ENCODE results near the gene ZFAND3.
A peak's percentile ranks its signal among the peaks of the same experiment; 100 is the strongest.

The ZFAND3 gene

GRCh38 chr6:38065734-38066305, 246.3 kb downstream of the ZFAND3 start:
- 0 out of 22 replicates have a peak overlapping the region, but pooled peaks of 1 of the 11 experiments have one; percentile 3 for H3K4me2 ChIP-seq
- no peak overlapping the region for H3K9ac ChIP-seq
- no peak overlapping the region for H3K27ac ChIP-seq
- H3K4me1 ChIP-seq = peaks cover 0 to 12% (median 5%) of the 10 kb centered on the region in 10 experiments; a peak in 7 of 20 replicates
- no peak for TF ChIP-seq Cebpa-rat (IDR thresholded peaks at IDR 0.05)
- no peaks in the 10 kb centered on the region for H3K27me3 ChIP-seq
- H3K4me3 ChIP-seq = no peak overlapping the region
- no peaks in the 10 kb centered on the region for H3K9me3 ChIP-seq (replicated peaks in 1 of 11)
- H3K36me3 ChIP-seq = peaks cover 48 to 82% (median 62%) of the 10 kb centered on the region in 11 experiments
- H4K20me1 ChIP-seq = peaks cover 15 to 99% (median 56%) of the 10 kb centered on the region in 11 experiments; a peak in 16 of 22 replicates

- H3K4me2 ChIP-seq = peak overlapping the region in 1 of 11 experiments; percentile 17; a peak in 1 of 22 replicates
- H3K4me1 ChIP-seq = peaks cover 0 to 12% (median 5%) of the 10 kb centered on the region in 10 experiments; a peak in 7 of 20 replicates
- no peak overlapping the region for H3K4me3 ChIP-seq
- H4K20me1 ChIP-seq = peaks cover 15 to 99% (median 55%) of the 10 kb centered on the region in 11 experiments; a peak in 16 of 22 replicates
- H3K9ac ChIP-seq = no peak overlapping the region
- H3K27ac ChIP-seq = no peak overlapping the region; a peak in 1 of 22 replicates
- H3K27me3 ChIP-seq = no peaks in the 10 kb centered on the region
- no peak for TF ChIP-seq Cebpa-rat (IDR thresholded peaks at IDR 0.05)
- peaks cover 38 to 66% (median 50%) of the 10 kb centered on the region in 11 experiments for H3K36me3 ChIP-seq
- no peaks in the 10 kb centered on the region for H3K9me3 ChIP-seq (replicated peaks in 1 of 11)
Measured at GRCh38 chr6:38067263-38067980, 247.9 kb downstream of the ZFAND3 start.

GRCh38 chr6:38068854-38069590, 249.5 kb downstream of the ZFAND3 start:
- H3K27ac ChIP-seq = no peak overlapping the region
- no peak overlapping the region for H3K4me2 ChIP-seq
- H3K9ac ChIP-seq = no peak overlapping the region
- peaks cover 0 to 5% (median 0%) of the 10 kb centered on the region in 11 experiments; a peak in 2 of 22 replicates for H3K9me3 ChIP-seq (replicated peaks in 1 of 11)
- H3K27me3 ChIP-seq = no peaks in the 10 kb centered on the region
- H3K4me1 ChIP-seq = peaks cover 0 to 12% (median 5%) of the 10 kb centered on the region in 10 experiments; a peak in 7 of 20 replicates
- H3K36me3 ChIP-seq = peaks cover 22 to 60% (median 43%) of the 10 kb centered on the region in 11 experiments
- peaks cover 15 to 100% (median 47%) of the 10 kb centered on the region in 11 experiments; a peak in 16 of 22 replicates for H4K20me1 ChIP-seq
- no peak overlapping the region for H3K4me3 ChIP-seq
- TF ChIP-seq Cebpa-rat (IDR thresholded peaks at IDR 0.05) = no peak

- 0 out of 20 replicates have a peak, but pooled peaks cover 0 to 7% (median 0%) of the 10 kb centered on the region in 10 experiments for H3K4me1 ChIP-seq
- H3K4me3 ChIP-seq = no peak overlapping the region
- TF ChIP-seq Cebpa-rat (IDR thresholded peaks at IDR 0.05) = no peak
- no peaks in the 10 kb centered on the region for H3K27me3 ChIP-seq
- H3K36me3 ChIP-seq = peaks cover 24 to 88% (median 48%) of the 10 kb centered on the region in 11 experiments; a peak in 20 of 22 replicates
- no peak overlapping the region for H3K27ac ChIP-seq
- no peak overlapping the region for H3K9ac ChIP-seq
- H3K9me3 ChIP-seq (replicated peaks in 1 of 11) = peaks cover 0 to 12% (median 7%) of the 10 kb centered on the region in 11 experiments; a peak in 11 of 22 replicates
- no peak overlapping the region for H3K4me2 ChIP-seq
- peaks cover 0 to 97% (median 17%) of the 10 kb centered on the region in 11 experiments; a peak in 14 of 22 replicates for H4K20me1 ChIP-seq
Measured at GRCh38 chr6:38077488-38078030, 258.0 kb downstream of the ZFAND3 start.

GRCh38 chr6:38078671-38079070, 259.1 kb downstream of the ZFAND3 start:
- Histone ChIP-seq H3K4me3 (no peak overlapping the region), H3K4me2 (no peak overlapping the region), H3K9me3 (replicated peaks in 1 of 11) (peaks cover 0 to 11% (median 7%) of the 10 kb centered on the region in 11 experiments; a peak in 11 of 22 replicates), H3K27me3 (no peaks in the 10 kb centered on the region), H3K4me1 (0 out of 20 replicates have a peak, but pooled peaks cover 0 to 7% (median 0%) of the 10 kb centered on the region in 10 experiments), H3K9ac (no peak overlapping the region), H4K20me1 (peaks cover 0 to 96% (median 17%) of the 10 kb centered on the region in 11 experiments; a peak in 14 of 22 replicates), H3K27ac (no peak overlapping the region), H3K36me3 (peaks cover 34 to 88% (median 59%) of the 10 kb centered on the region in 11 experiments)
- TF ChIP-seq Cebpa-rat (IDR thresholded peaks at IDR 0.05) = no peak

- Histone ChIP-seq H3K27ac (no peak overlapping the region), H3K9ac (no peak overlapping the region), H3K4me1 (0 out of 20 replicates have a peak, but pooled peaks cover 0 to 7% (median 0%) of the 10 kb centered on the region in 10 experiments), H3K36me3 (peaks cover 34 to 88% (median 62%) of the 10 kb centered on the region in 11 experiments), H3K27me3 (no peaks in the 10 kb centered on the region), H4K20me1 (peaks cover 0 to 97% (median 17%) of the 10 kb centered on the region in 11 experiments; a peak in 14 of 22 replicates), H3K4me3 (no peak overlapping the region), H3K4me2 (no peak overlapping the region), H3K9me3 (replicated peaks in 1 of 11) (peaks cover 0 to 11% (median 7%) of the 10 kb centered on the region in 11 experiments; a peak in 11 of 22 replicates)
- TF ChIP-seq Cebpa-rat (IDR thresholded peaks at IDR 0.05) = no peak
Measured at GRCh38 chr6:38079107-38079506, 259.6 kb downstream of the ZFAND3 start.

- H4K20me1 ChIP-seq = peaks cover 0 to 98% (median 17%) of the 10 kb centered on the region in 11 experiments; a peak in 14 of 22 replicates
- H3K36me3 ChIP-seq = peaks cover 32 to 88% (median 62%) of the 10 kb centered on the region in 11 experiments
- 0 out of 20 replicates have a peak, but pooled peaks cover 0 to 7% (median 0%) of the 10 kb centered on the region in 10 experiments for H3K4me1 ChIP-seq
- H3K9me3 ChIP-seq (replicated peaks in 1 of 11) = peaks cover 0 to 8% (median 4%) of the 10 kb centered on the region in 11 experiments; a peak in 11 of 22 replicates
- H3K9ac ChIP-seq = no peak overlapping the region
- TF ChIP-seq Cebpa-rat (IDR thresholded peaks at IDR 0.05) = no peak
- no peak overlapping the region for H3K4me2 ChIP-seq
- H3K27ac ChIP-seq = no peak overlapping the region
- H3K27me3 ChIP-seq = no peaks in the 10 kb centered on the region
- no peak overlapping the region for H3K4me3 ChIP-seq
Measured at GRCh38 chr6:38079537-38079936, 260.0 kb downstream of the ZFAND3 start.

GRCh38 chr6:38080360-38080759, 260.8 kb downstream of the ZFAND3 start:
- no peaks in the 10 kb centered on the region for H3K27me3 ChIP-seq
- peaks cover 32 to 89% (median 63%) of the 10 kb centered on the region in 11 experiments for H3K36me3 ChIP-seq
- no peak overlapping the region for H3K4me3 ChIP-seq
- 0 out of 20 replicates have a peak, but pooled peaks cover 0 to 7% (median 0%) of the 10 kb centered on the region in 10 experiments for H3K4me1 ChIP-seq
- H3K9me3 ChIP-seq (replicated peaks in 1 of 11) = no peaks in the 10 kb centered on the region
- TF ChIP-seq Cebpa-rat (IDR thresholded peaks at IDR 0.05) = no peak
- no peak overlapping the region for H3K27ac ChIP-seq
- no peak overlapping the region for H3K9ac ChIP-seq
- H3K4me2 ChIP-seq = no peak overlapping the region
- H4K20me1 ChIP-seq = peaks cover 0 to 97% (median 17%) of the 10 kb centered on the region in 11 experiments; a peak in 14 of 22 replicates
